Caki2 (cell line): Measurements from ENCODE around the gene ZNF215. TPM values are rescaled to one million over a fixed set of nuclear protein-coding genes. Genes with fewer than 3 reads are reported as not detected.

Experiments used
- total RNA-seq: library from RNA; depleted of rRNA; stranded (reverse); fragments of >200 nt; shearing (Covaris generic); gene quantifications from 2 replicates; pipeline ENCODE4 v1.2.3, GENCODE V29; 2014; ENCODE audit warnings: low replicate concordance; rRNA removed

Gene ZNF215
- total RNA-seq, 1 experiment from 2014 or later, result 1.5 TPM

Other genes starting within 250 kb of the ZNF215 start
- gene MRPL17, start 243.1 kb upstream of the ZNF215 start, total RNA-seq, result 118 and 460 TPM in 2 replicates
- not detected in 2 replicates for gene OR2AG2, start 154.4 kb upstream of the ZNF215 start, total RNA-seq
- gene OR2AG1, start 143.4 kb upstream of the ZNF215 start, total RNA-seq, result not detected in 2 replicates
- not detected in 2 replicates for gene OR6A2, start 126.7 kb upstream of the ZNF215 start, total RNA-seq
- gene OR10A5, start 80.7 kb upstream of the ZNF215 start, total RNA-seq, result not detected in 2 replicates
- gene OR10A2, start 63.4 kb upstream of the ZNF215 start, total RNA-seq, result not detected in 2 replicates
- gene OR10A4, start 49.8 kb upstream of the ZNF215 start, total RNA-seq, result not detected in 2 replicates
- not detected in 2 replicates for gene OR2D2, start 33.9 kb upstream of the ZNF215 start, total RNA-seq
- gene OR2D3, start 5.4 kb upstream of the ZNF215 start, total RNA-seq, result not detected in 2 replicates
- 2.0 and 27.9 TPM in 2 replicates for gene ZNF214, start 93.9 kb downstream of the ZNF215 start, total RNA-seq
- gene NLRP14, start 94.1 kb downstream of the ZNF215 start, total RNA-seq, result not detected in 2 replicates
- gene RBMXL2, start 162.6 kb downstream of the ZNF215 start, total RNA-seq, result not detected in 2 replicates